Heart left ventricle (tissue), 16 donors: ENCODE measurements around the gene CASS4. TPM values are rescaled to one million over a fixed set of nuclear protein-coding genes. Genes with fewer than 3 reads are reported as not detected.

Experiments used
- ATAC-seq, 4 donors: fragments of 200-7000 bp; cut with Tn5 transposase; one replicate each; pipeline ENCODE4 v1.9.1; 2020 to 2022; ENCODE audit warnings: moderate library complexity in 4 of 4, mild to moderate bottlenecking in 3 of 4, moderate number of reproducible peaks in 1 of 4
- DNase-seq, 5 donors: peaks; one replicate each; pipeline ENCODE4 v3.0.0-alpha.2; 2020
- H3K27ac ChIP-seq, 12 donors: fragments of 200-600 bp; sonication (generic) in 4 of 12; one replicate each; pipeline versions ENCODE4 v1.5.0 to v1.8.0; 2016 to 2022; ENCODE audit warnings: mild to moderate bottlenecking in 2 of 12
- H3K27me3 ChIP-seq, 9 donors: fragments of 200-600 bp; sonication (generic) in 2 of 9; one replicate each; pipeline versions ENCODE4 v1.5.1 to v1.8.0; 2016 to 2022; ENCODE audit warnings: mild to moderate bottlenecking in 3 of 9
- H3K36me3 ChIP-seq, 9 donors: fragments of 200-600 bp; sonication (generic) in 2 of 9; one replicate each; pipeline versions ENCODE4 v1.5.0 to v1.8.0; 2018 to 2022; ENCODE audit warnings: mild to moderate bottlenecking in 2 of 9
- H3K4me1 ChIP-seq, 12 donors: fragments of 200-600 bp; sonication (generic) in 4 of 12; one replicate each; pipeline versions ENCODE4 v1.5.0 to v1.8.0; 2016 to 2022; ENCODE audit warnings: mild to moderate bottlenecking in 3 of 12
- H3K4me3 ChIP-seq, 12 donors: fragments of 200-600 bp; sonication (generic) in 4 of 12; one replicate each; pipeline versions ENCODE4 v1.5.0 to v1.8.0; 2017 to 2022; ENCODE audit warnings: mild to moderate bottlenecking in 9 of 12, moderate library complexity in 4 of 12
- H3K9me3 ChIP-seq, 12 donors: fragments of 200-600 bp; sonication (generic) in 4 of 12; one replicate each; pipeline versions ENCODE4 v1.5.0 to v1.8.0; 2016 to 2022; ENCODE audit warnings: mild to moderate bottlenecking in 1 of 12
- CTCF ChIP-seq, 12 donors: fragments of 200-600 bp; sonication (generic) in 4 of 12; IDR thresholded peaks; one replicate each; pipeline versions ENCODE4 v1.5.0 to v1.8.0; 2018 to 2022; ENCODE audit warnings: antibody characterized with exemption in 12 of 12, mild to moderate bottlenecking in 5 of 12
- POLR2A ChIP-seq, 2 donors: fragments of 450-650 bp; IDR thresholded peaks; one replicate each; pipeline ENCODE4 v1.6.1; 2017; ENCODE audit warnings: antibody characterized with exemption in 2 of 2, mild to moderate bottlenecking in 2 of 2, moderate library complexity in 2 of 2
- WGBS, 4 donors: extraction: QIAGEN DNeasy Blood & Tissue Kit in 2 of 4; methylation state at CpG; one replicate each; pipeline versions ENCODE4 v1.1.5 to v1.1.7; 2013 to 2018; 5-methylcytosine and 5-hydroxymethylcytosine counted together
- intact Hi-C, 10 donors: fragments of 100-400 bp; cut with DNase I; formaldehyde crosslinking; loops; one replicate each; pipeline versions ENCODE4 v1.11.1 to v1.14.2; 2022
- polyA plus RNA-seq, 2 donors: library from polyadenylated mRNA; stranded (reverse); fragments of 200-250 nt; gene quantifications; one replicate each; pipeline ENCODE4 v1.2.3, GENCODE V29; 2013
- total RNA-seq, 9 donors: library from RNA; depleted of rRNA in 2 of 9; stranded (reverse); fragments of >200 nt in 2 of 9; fragmentation: NEBNext Ultra II Directional in 3 of 9; extraction: Animal tissue kit (Norgen Biotek cat#: 25700) in 3 of 9; gene quantifications; one replicate each; pipeline versions ENCODE4 v1.1.0 to v1.2.4, GENCODE V29; 2016 to 2023
- donor health status: ischemic (EF 13 %, LVEDD 7.1; RV severe dilation, severe dysfunction).
- donor health status: healthy with polysubstance abuse.
- donor health status: DM: no; HTN: yes; CAD: no.
- donor health status: DM: no; HTN: no; CAD: no.
- donor health status: ischemic (EF 25% LVEDD 6.9; RV normal size, moderate dysfunction).
- donor health status: ischemic (EF 25% LVEDD 5.7; RV mildly dilated, moderate dysfunction).
- donor health status: healthy.
- donor health status: DM: yes; HTN: yes; CAD: no.
- donor health status: ischemic (EF 35%, LVEDD 5.7; RV mildly dilated, moderate dysfunction).
- donor health status: nonischemic (EF 11% LVEDD 7.7; RV severe dilation, severe dysfunction).
- donor health status: DM: yes; HTN: yes; CAD: no.
- donor health status: PGD.
- donor health status: ischemic (EF 29% LVEDD 5.4; RV normal size, mild dysfunction).
- donor health status: nonischemic (EF 23%, LVEDD 6.1; RV moderate dilation, normal function).

Gene CASS4
- total and polyA plus RNA-seq, 11 donors: 0.07 to 3.8 (median 0.49) TPM

GRCh38 chr20:56431471-56431870, 19.4 kb downstream of the CASS4 start:
- H3K4me1 ChIP-seq: peaks cover 0 to 61% (median 1%) of the 10 kb centered on the region in 12 donors
- H3K36me3 ChIP-seq: no peaks in the 10 kb centered on the region
- H3K4me3 ChIP-seq: no peak overlapping the region
- 81 to 86% (median 85%) methylated on average over 3 of the region's 3 CpGs for WGBS, 4 donors
- DNase-seq: no peak
- H3K9me3 ChIP-seq: no peaks in the 10 kb centered on the region
- peaks cover 0 to 14% (median 0%) of the 10 kb centered on the region in 9 donors for H3K27me3 ChIP-seq
- intact Hi-C loops: no loop called here
- ATAC-seq: no peak
- TF ChIP-seq CTCF (IDR thresholded peaks at IDR 0.05): no peak
- TF ChIP-seq POLR2A (IDR thresholded peaks at IDR 0.05): no peak
- H3K27ac ChIP-seq: no peak overlapping the region

GRCh38 chr20:56433221-56433879, 21.3 kb downstream of the CASS4 start:
- ATAC-seq: peak in 2 of 4 donors; percentile 28 to 30
- WGBS, 4 donors: 30 to 56% (median 44%) methylated on average over 3 of the region's 3 CpGs

GRCh38 chr20:56433880-56434255, 21.8 kb downstream of the CASS4 start:
- ATAC-seq: peak in 3 of 4 donors; percentile 61 to 64 (median 62)
- TF ChIP-seq POLR2A (IDR thresholded peaks at IDR 0.05) (no peak), CTCF (IDR thresholded peaks at IDR 0.05) (no peak)

More at GRCh38 chr20:56433221-56433879, 21.3 kb downstream of the CASS4 start:
- Histone ChIP-seq H3K4me3 (no peak overlapping the region), H3K36me3 (peaks cover 0 to 7% (median 0%) of the 10 kb centered on the region in 9 donors), H3K27me3 (peaks cover 0 to 14% (median 0%) of the 10 kb centered on the region in 9 donors), H3K9me3 (no peaks in the 10 kb centered on the region), H3K27ac (peak overlapping the region in 2 of 12 donors; percentile 4 to 44), H3K4me1 (peaks cover 0 to 47% (median 1%) of the 10 kb centered on the region in 12 donors)
- TF ChIP-seq POLR2A (IDR thresholded peaks at IDR 0.05) (no peak), CTCF (IDR thresholded peaks at IDR 0.05) (no peak)
- DNase-seq: no peak
- intact Hi-C loops: no loop called here

GRCh38 chr20:56437196-56437960, 25.3 kb downstream of the CASS4 start:
- Histone ChIP-seq H3K4me1 (peaks cover 0 to 54% (median 5%) of the 10 kb centered on the region in 12 donors), H3K27ac (no peak overlapping the region), H3K27me3 (peaks cover 0 to 5% (median 0%) of the 10 kb centered on the region in 9 donors), H3K9me3 (no peaks in the 10 kb centered on the region), H3K4me3 (no peak overlapping the region), H3K36me3 (peaks cover 0 to 7% (median 0%) of the 10 kb centered on the region in 9 donors)
- intact Hi-C loops: no loop called here
- WGBS, 4 donors: 89 to 94% (median 93%) methylated on average over 12 to 20 of the region's 20 CpGs
- TF ChIP-seq CTCF (IDR thresholded peaks at IDR 0.05) (no peak), POLR2A (IDR thresholded peaks at IDR 0.05) (no peak)
- DNase-seq: no peak
- ATAC-seq: no peak

More at GRCh38 chr20:56433880-56434255, 21.8 kb downstream of the CASS4 start:
- H3K27ac ChIP-seq: peak overlapping the region in 2 of 12 donors; percentile 31 to 44
- WGBS, 4 donors: 33 to 50% (median 41%) methylated on average over 5 to 6 of the region's 6 CpGs
- H3K27me3 ChIP-seq: peaks cover 0 to 14% (median 0%) of the 10 kb centered on the region in 9 donors
- H3K36me3 ChIP-seq: peaks cover 0 to 7% (median 0%) of the 10 kb centered on the region in 9 donors
- no peak for DNase-seq
- intact Hi-C loops: no loop called here
- H3K4me3 ChIP-seq: no peak overlapping the region
- no peaks in the 10 kb centered on the region for H3K9me3 ChIP-seq
- peaks cover 0 to 44% (median 1%) of the 10 kb centered on the region in 12 donors for H3K4me1 ChIP-seq
